ENCODE data around the gene DNAH14. TPM values are rescaled to one million over a fixed set of nuclear protein-coding genes. Genes with fewer than 3 reads are reported as not detected.
A peak's percentile ranks its signal among the peaks of the same experiment; 100 is the strongest.

Gene DNAH14
- total RNA-seq, 1 donor, result 14.7 TPM

- peak; percentile 55 for DNase-seq (ENCODE audit: low read depth)
- TF ChIP-seq, protein P1, sequence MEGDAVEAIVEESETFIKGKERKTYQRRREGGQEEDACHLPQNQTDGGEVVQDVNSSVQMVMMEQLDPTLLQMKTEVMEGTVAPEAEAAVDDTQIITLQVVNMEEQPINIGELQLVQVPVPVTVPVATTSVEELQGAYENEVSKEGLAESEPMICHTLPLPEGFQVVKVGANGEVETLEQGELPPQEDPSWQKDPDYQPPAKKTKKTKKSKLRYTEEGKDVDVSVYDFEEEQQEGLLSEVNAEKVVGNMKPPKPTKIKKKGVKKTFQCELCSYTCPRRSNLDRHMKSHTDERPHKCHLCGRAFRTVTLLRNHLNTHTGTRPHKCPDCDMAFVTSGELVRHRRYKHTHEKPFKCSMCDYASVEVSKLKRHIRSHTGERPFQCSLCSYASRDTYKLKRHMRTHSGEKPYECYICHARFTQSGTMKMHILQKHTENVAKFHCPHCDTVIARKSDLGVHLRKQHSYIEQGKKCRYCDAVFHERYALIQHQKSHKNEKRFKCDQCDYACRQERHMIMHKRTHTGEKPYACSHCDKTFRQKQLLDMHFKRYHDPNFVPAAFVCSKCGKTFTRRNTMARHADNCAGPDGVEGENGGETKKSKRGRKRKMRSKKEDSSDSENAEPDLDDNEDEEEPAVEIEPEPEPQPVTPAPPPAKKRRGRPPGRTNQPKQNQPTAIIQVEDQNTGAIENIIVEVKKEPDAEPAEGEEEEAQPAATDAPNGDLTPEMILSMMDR (IDR thresholded peaks at IDR 0.05; ENCODE audit: insufficient read depth, low read depth, low read length), result no peak
- no peak overlapping the region for H3K4me3 ChIP-seq (ENCODE audit: low read depth, low read length)
Measured at GRCh38 chr1:225415967-225416745, 486.7 kb downstream of the DNAH14 start.

DNA sequence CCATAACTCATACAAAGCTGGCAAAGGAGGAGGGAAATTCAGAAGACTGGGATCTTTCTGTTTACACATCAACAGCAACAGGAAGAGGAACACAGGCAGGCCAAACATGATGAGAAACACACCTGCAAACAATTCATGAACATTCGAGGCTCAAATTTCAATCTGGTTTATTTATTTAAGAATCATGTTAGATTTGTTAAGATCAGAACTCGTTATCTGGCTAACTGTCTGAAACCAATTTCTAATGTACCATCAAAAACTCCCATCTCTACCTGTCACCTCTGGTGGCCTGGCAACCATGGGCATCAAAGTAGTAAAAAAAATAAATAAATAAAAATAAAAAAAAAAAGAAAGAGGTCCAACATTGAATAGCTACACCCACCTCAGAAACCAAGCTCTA is 488.6 kb downstream of the DNAH14 start:
- H3K4me3 ChIP-seq (ENCODE audit: low read depth, low read length), result no peak overlapping the region
- DNase-seq (ENCODE audit: low read depth), result no peak
- TF ChIP-seq, protein P1 (IDR thresholded peaks at IDR 0.05; ENCODE audit: insufficient read depth, low read depth, low read length), result no peak

DNA sequence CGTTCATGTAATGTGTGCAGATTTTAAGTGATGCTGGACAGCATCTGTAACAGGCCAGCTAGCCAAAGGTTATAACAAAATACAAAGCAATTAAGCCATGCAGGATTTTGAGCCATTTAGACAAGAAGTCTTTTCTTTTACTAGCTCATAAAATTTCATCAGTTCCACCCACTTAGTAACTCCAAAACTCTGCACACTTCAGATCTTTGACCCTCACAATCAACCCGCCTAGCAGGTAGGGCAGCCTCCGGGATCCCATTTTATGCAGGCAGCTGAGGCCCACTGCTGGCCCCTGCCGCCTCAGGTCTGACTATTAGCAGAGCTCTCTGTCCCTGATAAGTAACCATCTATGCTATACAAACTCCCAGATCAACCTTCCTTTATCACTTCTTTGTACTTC is 489.1 kb downstream of the DNAH14 start:
- no peak for DNase-seq (ENCODE audit: low read depth)
- TF ChIP-seq, protein P1 (IDR thresholded peaks at IDR 0.05; ENCODE audit: insufficient read depth, low read depth, low read length), result no peak
- no peak overlapping the region for H3K4me3 ChIP-seq (ENCODE audit: low read depth, low read length)

DNA sequence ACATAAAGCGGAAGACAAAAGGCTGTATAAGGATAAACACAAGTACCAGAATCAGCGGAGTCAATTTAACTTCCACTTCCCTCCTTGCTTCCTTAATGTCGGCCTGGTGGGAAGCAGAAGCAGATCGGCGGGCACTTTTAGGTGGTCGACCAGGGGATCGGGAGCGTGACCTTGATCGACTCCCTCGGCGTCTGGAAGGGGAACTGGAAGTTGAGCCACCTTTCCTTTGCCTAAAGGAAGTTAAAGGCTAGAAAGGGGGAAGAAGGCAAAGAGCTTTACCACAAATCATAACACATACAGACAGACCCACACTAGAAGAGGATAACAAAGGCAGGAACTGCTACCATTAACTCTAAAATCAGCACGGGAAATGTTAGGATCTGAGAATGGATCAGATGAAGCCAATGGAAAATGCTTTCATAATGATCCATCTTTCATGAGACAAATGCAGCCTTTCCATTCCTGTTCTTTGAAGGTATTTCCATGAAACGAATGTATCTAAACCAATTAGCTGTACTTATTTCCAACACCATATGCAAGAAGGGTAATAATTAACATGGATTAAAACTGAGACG is 492.6 kb downstream of the DNAH14 start:
- H3K4me3 ChIP-seq (ENCODE audit: low read depth, low read length), result no peak overlapping the region
- DNase-seq (ENCODE audit: low read depth), result no peak
- TF ChIP-seq, protein P1 (IDR thresholded peaks at IDR 0.05; ENCODE audit: insufficient read depth, low read depth, low read length), result no peak

DNA sequence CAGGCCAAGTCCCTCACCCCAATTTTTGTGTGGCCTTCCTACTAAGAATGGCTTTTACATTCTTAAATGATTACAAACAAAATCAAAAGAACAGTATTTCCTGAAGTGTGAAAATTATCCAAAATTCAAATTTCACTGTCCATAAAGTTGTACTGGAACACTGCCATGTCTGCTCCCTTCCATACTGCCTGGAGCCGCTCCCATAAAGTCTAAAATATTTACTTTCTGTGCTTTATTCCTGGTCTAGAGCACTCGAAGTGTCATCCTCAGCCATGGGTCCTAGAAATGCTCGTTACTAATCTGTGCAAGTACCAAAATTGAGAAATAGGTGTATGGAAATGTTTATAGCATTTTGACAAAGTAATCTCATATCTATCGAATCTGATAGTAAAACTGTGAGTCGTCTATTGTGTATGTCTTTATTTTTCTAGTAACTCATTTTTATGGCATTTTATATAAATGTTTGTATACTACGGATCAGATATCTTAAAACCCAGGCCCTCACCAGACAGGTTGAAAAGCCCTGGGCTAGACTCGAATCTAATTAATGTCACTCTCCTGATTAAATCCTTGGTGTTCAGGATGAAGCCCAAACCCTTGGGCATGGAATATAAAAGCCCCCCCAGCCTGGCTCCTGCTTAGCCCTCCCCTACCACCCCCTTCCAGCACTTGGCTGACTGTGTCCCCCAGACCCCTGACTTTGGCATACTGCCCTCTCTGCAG is 493.5 kb downstream of the DNAH14 start:
- no peak overlapping the region for H3K4me3 ChIP-seq (ENCODE audit: low read depth, low read length)
- DNase-seq (ENCODE audit: low read depth), result no peak
- TF ChIP-seq, protein P1 (IDR thresholded peaks at IDR 0.05; ENCODE audit: insufficient read depth, low read depth, low read length), result no peak

- H3K4me3 ChIP-seq (ENCODE audit: low read depth, low read length), result no peak overlapping the region
Measured at GRCh38 chr1:225423518-225423855, 494.0 kb downstream of the DNAH14 start.

More at GRCh38 chr1:225423518-225423855, 494.0 kb downstream of the DNAH14 start:
- DNase-seq (ENCODE audit: low read depth), result no peak
- TF ChIP-seq, protein P1 (IDR thresholded peaks at IDR 0.05; ENCODE audit: insufficient read depth, low read depth, low read length), result no peak
